Lower leg skin (tissue), 4 donors: ENCODE measurements around the gene LIFR. TPM values are rescaled to one million over a fixed set of nuclear protein-coding genes. Genes with fewer than 3 reads are reported as not detected.

Source experiments
- DNase-seq, 2 donors: peaks; one replicate each; pipeline ENCODE4 v3.0.0-alpha.2; 2019; ENCODE audit warnings: low spot score in 2 of 2
- H3K4me3 ChIP-seq: fragments of 200-600 bp; sonication (generic); 2 replicates; pipeline ENCODE4 v1.5.1; 2017; ENCODE audit warnings: mild to moderate bottlenecking, low read depth; ENCODE audit not compliant: poor library complexity, severe bottlenecking
- POLR2A ChIP-seq, 2 donors: fragments of 450-650 bp; IDR thresholded peaks; one replicate each; pipeline ENCODE4 v1.6.1; 2016 to 2017; ENCODE audit warnings: antibody characterized with exemption in 2 of 2, mild to moderate bottlenecking in 1 of 2, moderate library complexity in 1 of 2
- WGBS, 2 donors: methylation state at CpG; one replicate each; pipeline ENCODE4 v1.1.5; 2018; 5-methylcytosine and 5-hydroxymethylcytosine counted together
- intact Hi-C: fragments of 100-400 bp; cut with DNase I; formaldehyde crosslinking; loops from one replicate; pipeline ENCODE4 v1.15.0; 2023; ENCODE audit warnings: low total_unique reads
- total RNA-seq, 4 donors: library from RNA; depleted of rRNA; stranded (reverse); fragments of >200 nt; gene quantifications; one replicate each; pipeline ENCODE4 v1.1.0, GENCODE V29; 2016
- TF ChIP-seq, protein P1 (sequence below), 3 donors: fragments of 450-650 bp; IDR thresholded peaks; one replicate each; pipeline ENCODE4 v1.5.1; 2016; ENCODE audit warnings: antibody characterized with exemption in 3 of 3, mild to moderate bottlenecking in 3 of 3, moderate library complexity in 2 of 3

LIFR gene
- total RNA-seq, 4 donors from 2014 or later, result 28.3 to 70.6 (median 42.1) TPM

DNA sequence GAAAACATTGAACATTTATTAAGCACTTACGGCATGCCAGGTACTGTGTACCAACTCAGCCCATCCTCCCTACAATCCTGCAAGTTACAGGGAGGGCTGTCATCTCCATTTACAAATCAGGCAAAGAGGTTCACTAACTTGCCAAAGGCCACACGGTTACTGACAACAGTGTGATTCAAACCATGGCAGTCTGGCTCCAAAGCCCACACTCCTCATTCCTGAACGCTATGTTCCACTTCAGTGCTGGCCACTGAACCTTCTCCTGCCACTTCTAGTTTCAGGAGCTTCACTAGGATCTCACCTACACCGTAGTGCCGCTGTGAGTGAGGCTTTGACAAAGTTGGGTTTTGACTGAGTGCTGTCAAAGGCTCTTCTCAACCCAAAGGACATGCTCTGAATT is 7.2 kb upstream of the LIFR start:
- no peak overlapping the region for H3K4me3 ChIP-seq
- TF ChIP-seq, protein P1, sequence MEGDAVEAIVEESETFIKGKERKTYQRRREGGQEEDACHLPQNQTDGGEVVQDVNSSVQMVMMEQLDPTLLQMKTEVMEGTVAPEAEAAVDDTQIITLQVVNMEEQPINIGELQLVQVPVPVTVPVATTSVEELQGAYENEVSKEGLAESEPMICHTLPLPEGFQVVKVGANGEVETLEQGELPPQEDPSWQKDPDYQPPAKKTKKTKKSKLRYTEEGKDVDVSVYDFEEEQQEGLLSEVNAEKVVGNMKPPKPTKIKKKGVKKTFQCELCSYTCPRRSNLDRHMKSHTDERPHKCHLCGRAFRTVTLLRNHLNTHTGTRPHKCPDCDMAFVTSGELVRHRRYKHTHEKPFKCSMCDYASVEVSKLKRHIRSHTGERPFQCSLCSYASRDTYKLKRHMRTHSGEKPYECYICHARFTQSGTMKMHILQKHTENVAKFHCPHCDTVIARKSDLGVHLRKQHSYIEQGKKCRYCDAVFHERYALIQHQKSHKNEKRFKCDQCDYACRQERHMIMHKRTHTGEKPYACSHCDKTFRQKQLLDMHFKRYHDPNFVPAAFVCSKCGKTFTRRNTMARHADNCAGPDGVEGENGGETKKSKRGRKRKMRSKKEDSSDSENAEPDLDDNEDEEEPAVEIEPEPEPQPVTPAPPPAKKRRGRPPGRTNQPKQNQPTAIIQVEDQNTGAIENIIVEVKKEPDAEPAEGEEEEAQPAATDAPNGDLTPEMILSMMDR (IDR thresholded peaks at IDR 0.05), result no peak
- TF ChIP-seq POLR2A (IDR thresholded peaks at IDR 0.05), result no peak
- 90 to 94% methylated on average over 5 of the region's 5 CpGs for WGBS, 2 donors
- intact Hi-C loops, result no loop called here
- no peak for DNase-seq

GRCh38 chr5:38562444-38563210 is 6.2 kb upstream of the LIFR start:
- intact Hi-C loops, result no loop called here

DNA sequence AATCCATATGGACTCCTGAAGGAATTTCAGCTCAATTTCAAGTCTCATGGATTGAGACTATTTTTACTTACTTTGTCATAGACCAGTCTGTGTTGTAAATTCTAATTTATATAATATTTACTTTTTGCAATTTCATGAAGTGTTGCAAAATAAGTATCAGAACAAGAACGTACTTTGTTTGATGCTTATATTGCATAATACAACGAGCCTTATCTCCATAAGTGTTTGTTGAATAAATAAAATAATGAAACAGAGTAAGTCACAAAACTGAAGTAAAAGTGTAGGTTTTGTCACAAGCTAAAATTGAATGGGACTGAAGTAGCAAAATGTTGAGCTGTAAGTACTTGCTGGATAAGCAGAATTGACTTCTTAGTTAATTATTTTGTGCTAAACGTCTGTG is 3.0 kb upstream of the LIFR start:
- WGBS, 2 donors, result 67 to 78% methylated on average over 3 of the region's 3 CpGs
- H3K4me3 ChIP-seq, result no peak overlapping the region
- TF ChIP-seq, protein P1 (IDR thresholded peaks at IDR 0.05), result no peak
- TF ChIP-seq POLR2A (IDR thresholded peaks at IDR 0.05), result no peak
- DNase-seq, result no peak
- intact Hi-C loops, result no loop called here

More at GRCh38 chr5:38562444-38563210, 6.2 kb upstream of the LIFR start:
- 78 to 83% methylated on average over 5 of the region's 5 CpGs for WGBS, 2 donors
- no peak for TF ChIP-seq POLR2A (IDR thresholded peaks at IDR 0.05)
- TF ChIP-seq, protein P1 (IDR thresholded peaks at IDR 0.05), result no peak
- no peak overlapping the region for H3K4me3 ChIP-seq
- DNase-seq, result no peak

DNA sequence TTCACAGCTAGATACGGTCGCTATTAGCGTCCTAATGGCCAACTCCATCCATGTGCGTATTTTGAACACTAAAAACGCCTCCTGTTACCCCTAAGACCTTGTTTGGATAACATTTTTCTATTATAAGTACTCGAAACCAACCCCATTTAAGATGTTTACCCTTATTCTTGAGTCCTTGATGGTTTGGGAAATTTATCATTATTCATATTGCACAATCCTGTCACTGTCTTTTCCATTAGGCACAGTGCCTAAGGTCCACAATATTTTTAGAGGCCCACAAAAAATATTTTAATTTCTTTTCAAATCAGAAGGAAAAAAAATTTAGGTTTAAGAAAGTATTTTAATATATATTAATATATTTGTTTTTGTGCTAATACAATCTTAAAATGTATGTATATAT is 1.3 kb upstream of the LIFR start:
- H3K4me3 ChIP-seq, result no peak overlapping the region
- intact Hi-C loops, result no loop called here
- TF ChIP-seq POLR2A (IDR thresholded peaks at IDR 0.05), result no peak
- TF ChIP-seq, protein P1 (IDR thresholded peaks at IDR 0.05), result no peak
- 57 to 60% methylated on average over 6 of the region's 6 CpGs for whole genome bisulfite sequencing, 2 donors
- no peak for DNase-seq

GRCh38 chr5:38557308-38557710 is 863 bp upstream of the LIFR start:
- intact Hi-C loops, result no loop called here
- no peak for TF ChIP-seq POLR2A (IDR thresholded peaks at IDR 0.05)
- TF ChIP-seq, protein P1 (IDR thresholded peaks at IDR 0.05), result no peak
- peak in 1 of 2 donors; percentile 26 for DNase-seq
- H3K4me3 ChIP-seq, result peak overlapping the region; percentile 62
- 2 to 3% methylated on average over 14 of the region's 14 CpGs for WGBS, 2 donors
